H9 (cell line): Measurements from ENCODE around the gene F12. TPM values are rescaled to one million over a fixed set of nuclear protein-coding genes. Genes with fewer than 3 reads are reported as not detected.

Experiments
- DNase-seq: peaks from one replicate; pipeline ENCODE4 v3.0.0-alpha.2; 2017
- H2AFZ ChIP-seq: one replicate; pipeline ENCODE4 v1.6.1; 2013; ENCODE audit warnings: mild to moderate bottlenecking, low read length, control low read depth, moderate library complexity
- H2AK5ac ChIP-seq: 2 replicates; pipeline ENCODE4 v1.6.1; 2013; ENCODE audit warnings: low read length, control low read depth, mixed read lengths; ENCODE audit not compliant: insufficient read length
- H2BK120ac ChIP-seq: one replicate; pipeline ENCODE4 v1.6.1; 2013; ENCODE audit warnings: low read depth, mild to moderate bottlenecking, low read length, control low read depth, inconsistent platforms; ENCODE audit not compliant: poor library complexity, severe bottlenecking
- H2BK12ac ChIP-seq: 2 replicates; pipeline ENCODE4 v1.6.1; 2013; ENCODE audit warnings: low read length, control low read depth, mixed read lengths, low read depth; ENCODE audit not compliant: insufficient read length
- H2BK15ac ChIP-seq: 2 replicates; pipeline ENCODE4 v1.6.1; 2013; ENCODE audit warnings: low read depth, low read length, control low read depth
- H2BK20ac ChIP-seq: one replicate; pipeline ENCODE4 v1.6.1; 2013; ENCODE audit warnings: low read depth, mild to moderate bottlenecking, low read length, control low read depth, inconsistent platforms; ENCODE audit not compliant: poor library complexity, severe bottlenecking
- H2BK5ac ChIP-seq: 2 replicates; pipeline ENCODE4 v1.6.1; 2013; ENCODE audit warnings: low read length, control low read depth, mixed read lengths; ENCODE audit not compliant: insufficient read length
- H3K14ac ChIP-seq: 2 replicates; pipeline ENCODE4 v1.6.1; 2013; ENCODE audit warnings: low read length, control low read depth; ENCODE audit not compliant: insufficient read depth
- H3K18ac ChIP-seq: 2 replicates; pipeline ENCODE4 v1.6.1; 2013; ENCODE audit warnings: low read depth, mild to moderate bottlenecking, mixed read lengths, low read length, control low read depth; ENCODE audit not compliant: insufficient read length
- H3K23ac ChIP-seq: 2 replicates; pipeline ENCODE4 v1.6.1; 2013; ENCODE audit warnings: low read length, control low read depth, mixed read lengths, low read depth; ENCODE audit not compliant: insufficient read length
- H3K23me2 ChIP-seq: 2 replicates; pipeline ENCODE4 v1.6.1; 2013; ENCODE audit warnings: low read depth, mild to moderate bottlenecking, mixed read lengths, low read length, control low read depth; ENCODE audit not compliant: insufficient read length, poor library complexity, severe bottlenecking
- H3K27ac ChIP-seq: 2 replicates; pipeline ENCODE4 v1.5.1; 2013; ENCODE audit warnings: low read length, control low read depth, mixed read lengths, low read depth; ENCODE audit not compliant: insufficient read length
- H3K27me3 ChIP-seq: 2 replicates; pipeline ENCODE4 v1.6.1; 2013; ENCODE audit warnings: low read length, control low read depth, inconsistent platforms; ENCODE audit not compliant: insufficient read depth
- H3K4ac ChIP-seq: 2 replicates; pipeline ENCODE4 v1.6.1; 2013; ENCODE audit warnings: low read depth, mild to moderate bottlenecking, control low read depth, inconsistent platforms, low read length, moderate library complexity
- H3K4me1 ChIP-seq: 2 replicates; pipeline ENCODE4 v1.6.1; 2013; ENCODE audit warnings: low read length, control low read depth, inconsistent platforms; ENCODE audit not compliant: insufficient read depth
- H3K4me2 ChIP-seq: 2 replicates; pipeline ENCODE4 v1.6.1; 2013; ENCODE audit warnings: low read length, control low read depth, mixed read lengths; ENCODE audit not compliant: insufficient read length, insufficient read depth
- H3K56ac ChIP-seq: 2 replicates; pipeline ENCODE4 v1.6.1; 2013; ENCODE audit warnings: low read depth, mild to moderate bottlenecking, mixed read lengths, low read length, control low read depth; ENCODE audit not compliant: insufficient read length
- H3K79me1 ChIP-seq: 2 replicates; pipeline ENCODE4 v1.6.1; 2013; ENCODE audit warnings: low read depth, mild to moderate bottlenecking, moderate library complexity, low read length, control low read depth, inconsistent platforms; ENCODE audit not compliant: insufficient read depth, poor library complexity, severe bottlenecking
- H3K79me2 ChIP-seq: 2 replicates; pipeline ENCODE4 v1.6.1; 2013; ENCODE audit warnings: low read length, control low read depth, inconsistent platforms; ENCODE audit not compliant: insufficient read depth
- H3K9ac ChIP-seq: 2 replicates; pipeline ENCODE4 v1.6.1; 2013; ENCODE audit warnings: low read length, control low read depth, mixed read lengths; ENCODE audit not compliant: insufficient read length; ENCODE audit errors: extremely low read depth
- H3K9me3 ChIP-seq: one replicate; pipeline ENCODE4 v1.6.1; 2013; ENCODE audit warnings: low read depth, low read length, inconsistent platforms; ENCODE audit not compliant: control insufficient read depth
- H3T11ph ChIP-seq: one replicate; pipeline ENCODE4 v1.6.1; 2013; ENCODE audit warnings: mild to moderate bottlenecking, low read length, control low read depth, inconsistent platforms
- H4K20me1 ChIP-seq: one replicate; pipeline ENCODE4 v1.6.1; 2013; ENCODE audit not compliant: control insufficient read depth, insufficient read length, insufficient read depth
- H4K5ac ChIP-seq: 2 replicates; pipeline ENCODE4 v1.6.1; 2013; ENCODE audit warnings: low read depth, mild to moderate bottlenecking, mixed read lengths, low read length, control low read depth; ENCODE audit not compliant: insufficient read length
- H4K8ac ChIP-seq: replicated peaks from 2 replicates; pipeline ENCODE4 v1.6.1; 2013; ENCODE audit warnings: low read length, control low read depth, mixed read lengths, low read depth; ENCODE audit not compliant: insufficient read length
- H4K91ac ChIP-seq: 2 replicates; pipeline ENCODE4 v1.6.1; 2013; ENCODE audit warnings: low read depth, mild to moderate bottlenecking, moderate library complexity, mixed read lengths, low read length, control low read depth; ENCODE audit not compliant: insufficient read length
- H3K27ac Mint-ChIP-seq, 3 experiments: 2 replicates in 2 of 3; 3 replicates in 1 of 3; pipeline ENCODE4 v1.8.0; 2020 to 2021; ENCODE audit warnings: mixed read lengths in 3 of 3, mild to moderate bottlenecking in 1 of 3, moderate library complexity in 1 of 3
- H3K27me3 Mint-ChIP-seq: 2 replicates; pipeline ENCODE4 v1.8.0; 2021; ENCODE audit warnings: low read depth, mild to moderate bottlenecking, moderate library complexity, mixed read lengths
- H3K36me3 Mint-ChIP-seq, 3 experiments: 2 replicates in 2 of 3; 3 replicates in 1 of 3; pipeline ENCODE4 v1.8.0; 2020 to 2021; ENCODE audit warnings: low read depth in 3 of 3, mixed read lengths in 3 of 3; ENCODE audit not compliant: insufficient read depth in 1 of 3
- H3K4me1 Mint-ChIP-seq, 2 experiments: 2 replicates each; pipeline ENCODE4 v1.8.0; 2020; ENCODE audit warnings: mixed read lengths in 2 of 2
- H3K4me3 Mint-ChIP-seq, 2 experiments: 2 replicates in 1 of 2; 3 replicates in 1 of 2; pipeline ENCODE4 v1.8.0; 2020 to 2021; ENCODE audit warnings: mild to moderate bottlenecking in 2 of 2, mixed read lengths in 2 of 2, moderate library complexity in 1 of 2
- H3K9me3 Mint-ChIP-seq, 2 experiments: 2 replicates in 1 of 2; 3 replicates in 1 of 2; pipeline ENCODE4 v1.8.0; 2020; ENCODE audit warnings: mild to moderate bottlenecking in 2 of 2, mixed read lengths in 2 of 2, moderate library complexity in 1 of 2
- WGBS: extraction: QIAGEN DNeasy Blood & Tissue Kit; methylation state at CpG from one replicate; pipeline ENCODE4 v1.1.7; 2013; ENCODE audit warnings: missing lambda C conversion rate, low lambda C conversion rate, mixed read lengths; ENCODE audit not compliant: insufficient read length; ENCODE audit errors: extremely low coverage; 5-methylcytosine and 5-hydroxymethylcytosine counted together
- total RNA-seq: library from RNA; stranded (reverse); gene quantifications from 2 replicates; pipeline ENCODE4 v1.2.1, GENCODE V29; 2021
- TF ChIP-seq, protein P1 (sequence below): fragments of 200-600 bp; sonication (generic); conservative IDR thresholded peaks from 3 replicates; pipeline ENCODE4 v1.8.0; 2021; ENCODE audit warnings: antibody characterized with exemption, mild to moderate bottlenecking

Gene F12
- total RNA-seq, 1 experiment from 2014 or later: 3.5 TPM

DNA sequence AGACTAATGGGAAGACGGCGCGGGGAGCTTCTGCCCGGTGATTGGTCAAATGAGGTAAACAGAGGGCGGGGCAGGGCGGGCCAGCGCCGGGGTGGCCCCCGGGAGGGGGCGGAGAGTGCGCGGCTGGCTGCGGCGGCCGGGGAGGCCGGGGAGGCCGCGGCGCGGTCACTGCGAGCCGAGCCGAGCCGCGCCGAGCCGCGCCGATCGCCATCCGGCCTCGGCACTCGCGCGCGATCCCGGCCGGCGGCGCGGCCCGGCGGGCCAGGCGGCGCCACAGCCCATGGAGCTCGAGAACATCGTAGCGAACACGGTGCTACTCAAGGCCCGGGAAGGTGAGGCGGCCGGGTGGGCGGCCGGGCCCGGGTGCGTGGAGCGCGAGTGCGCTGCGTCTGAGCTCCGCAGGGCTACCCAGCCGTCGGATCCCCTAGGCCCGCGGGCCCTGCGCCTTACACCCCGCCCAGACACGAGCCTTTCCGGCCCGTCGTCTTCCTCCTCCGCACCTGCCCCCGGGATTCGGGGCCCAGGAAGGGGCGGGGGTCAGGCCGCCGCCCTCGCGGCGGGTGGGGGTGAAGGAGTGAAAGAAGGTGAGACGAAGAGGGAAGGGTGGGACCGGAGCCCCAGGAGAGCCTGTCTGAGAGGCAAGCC, 17.3 kb upstream of the F12 start, which contains the start of gene GRK6:
Gene GRK6 (plus strand): TSS at position 111 of the 645 bp plus-strand sequence. CDS start 170 bp downstream, at position 281.
- Mint-ChIP-seq H3K9me3 (no peaks in the 10 kb centered on the region), H3K4me1 (peaks cover 18 to 29% of the 10 kb centered on the region in 2 experiments), H3K36me3 (peaks cover 2 to 16% (median 16%) of the 10 kb centered on the region in 3 experiments; a peak in 6 of 7 replicates), H3K27me3 (peaks cover 5% of the 10 kb centered on the region; the same call in 1 of the 2 replicates), H3K4me3 (peak within 1 kb of the TSS; percentile 81 to 89), H3K27ac (peak within 1 kb of the TSS; percentile 96 to 99 (median 98))
- no peaks in the 10 kb centered on the region for H3K9me3 ChIP-seq
- H3K27ac ChIP-seq: peak within 1 kb of the TSS; percentile 66
- no peaks in the 10 kb centered on the region for H3K79me1 ChIP-seq
- TF ChIP-seq, protein P1, sequence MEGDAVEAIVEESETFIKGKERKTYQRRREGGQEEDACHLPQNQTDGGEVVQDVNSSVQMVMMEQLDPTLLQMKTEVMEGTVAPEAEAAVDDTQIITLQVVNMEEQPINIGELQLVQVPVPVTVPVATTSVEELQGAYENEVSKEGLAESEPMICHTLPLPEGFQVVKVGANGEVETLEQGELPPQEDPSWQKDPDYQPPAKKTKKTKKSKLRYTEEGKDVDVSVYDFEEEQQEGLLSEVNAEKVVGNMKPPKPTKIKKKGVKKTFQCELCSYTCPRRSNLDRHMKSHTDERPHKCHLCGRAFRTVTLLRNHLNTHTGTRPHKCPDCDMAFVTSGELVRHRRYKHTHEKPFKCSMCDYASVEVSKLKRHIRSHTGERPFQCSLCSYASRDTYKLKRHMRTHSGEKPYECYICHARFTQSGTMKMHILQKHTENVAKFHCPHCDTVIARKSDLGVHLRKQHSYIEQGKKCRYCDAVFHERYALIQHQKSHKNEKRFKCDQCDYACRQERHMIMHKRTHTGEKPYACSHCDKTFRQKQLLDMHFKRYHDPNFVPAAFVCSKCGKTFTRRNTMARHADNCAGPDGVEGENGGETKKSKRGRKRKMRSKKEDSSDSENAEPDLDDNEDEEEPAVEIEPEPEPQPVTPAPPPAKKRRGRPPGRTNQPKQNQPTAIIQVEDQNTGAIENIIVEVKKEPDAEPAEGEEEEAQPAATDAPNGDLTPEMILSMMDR: no peak
- H2BK5ac ChIP-seq: no peak within 1 kb of the TSS
- peaks cover 4% of the 10 kb centered on the region for H3K23me2 ChIP-seq
- no peaks in the 10 kb centered on the region for H3K27me3 ChIP-seq
- H3K4me1 ChIP-seq: no peaks in the 10 kb centered on the region; the same call in 1 of the 2 replicates
- H3T11ph ChIP-seq: no peak within 1 kb of the TSS
- H2AFZ ChIP-seq: no peak within 1 kb of the TSS
- H2BK15ac ChIP-seq: no peak within 1 kb of the TSS
- peak within 1 kb of the TSS; percentile 64 for H2BK120ac ChIP-seq
- H3K56ac ChIP-seq: no peak within 1 kb of the TSS
- no CpG with 5 or more reads among the region's 82 CpGs for WGBS
- no peak within 1 kb of the TSS for H4K91ac ChIP-seq
- H3K14ac ChIP-seq: peak within 1 kb of the TSS; percentile 98
- peak within 1 kb of the TSS; percentile 86 for H2BK20ac ChIP-seq
- H4K5ac ChIP-seq: peak within 1 kb of the TSS; percentile 27
- peak within 1 kb of the TSS; percentile 78 for H3K4me2 ChIP-seq
- H3K18ac ChIP-seq: peak within 1 kb of the TSS; percentile 98
- H2BK12ac ChIP-seq: peak within 1 kb of the TSS; percentile 11
- H4K8ac ChIP-seq: no peak within 1 kb of the TSS
- no peak within 1 kb of the TSS for H3K23ac ChIP-seq
- peak within 1 kb of the TSS; percentile 71 for H3K9ac ChIP-seq
- H3K79me2 ChIP-seq: no peaks in the 10 kb centered on the region; the same call in 1 of the 2 replicates
- no peak for DNase-seq
- peak within 1 kb of the TSS; percentile 33 for H2AK5ac ChIP-seq
- H3K4ac ChIP-seq: no peak within 1 kb of the TSS; the same call in 1 of the 2 replicates
- no peaks in the 10 kb centered on the region for H4K20me1 ChIP-seq
